Measurements from ENCODE around the gene ACAD9. TPM values are rescaled to one million over a fixed set of nuclear protein-coding genes. Genes with fewer than 3 reads are reported as not detected.

The ACAD9 gene
- polyA plus RNA-seq, 3 donors, result 21.9 to 27.7 (median 25.6) TPM

- H3K9me3 Mint-ChIP-seq, result peaks cover 0 to 2% (median 0%) of the 10 kb centered on the region in 7 donors
- Histone ChIP-seq H3K4me1 (ENCODE audit: control insufficient read depth in 1 of 2, insufficient read depth in 2 of 2, low read length in 2 of 2) (no peaks in the 10 kb centered on the region), H3K9me3 (replicated peaks in 1 of 2; ENCODE audit: control insufficient read depth in 1 of 2, insufficient read depth in 1 of 2, low read length in 2 of 2) (no peaks in the 10 kb centered on the region), H4K20me1 (ENCODE audit: insufficient read depth, low read length) (no peaks in the 10 kb centered on the region), H3K36me3 (replicated peaks in 1 of 2; ENCODE audit: control insufficient read depth in 1 of 2, insufficient read depth in 2 of 2, low read length in 2 of 2) (peaks cover 94 to 100% of the 10 kb centered on the region in 2 donors), H3K9ac (ENCODE audit: insufficient read depth, low read length, poor library complexity, severe bottlenecking) (no peak overlapping the region), H3K4me2 (replicated peaks; ENCODE audit: extremely low read depth, low read length, poor library complexity, severe bottlenecking) (no peak overlapping the region), H3K4me3 (replicated peaks in 1 of 3; ENCODE audit: low read depth in 2 of 3, low read length in 3 of 3) (no peak overlapping the region), H3K27me3 (ENCODE audit: control insufficient read depth in 2 of 2, insufficient read depth in 2 of 2, low read length in 2 of 2) (no peaks in the 10 kb centered on the region), H2AFZ (ENCODE audit: insufficient read depth, low read depth, low read length, poor library complexity, severe bottlenecking) (no peak overlapping the region), H3K79me2 (ENCODE audit: insufficient read depth, low read length) (no peaks in the 10 kb centered on the region), H3K27ac (ENCODE audit: low read depth in 1 of 2, low read length in 2 of 2) (no peak overlapping the region)
- no peak overlapping the region for H3K4me3 Mint-ChIP-seq
- H3K27ac Mint-ChIP-seq, result peak overlapping the region in 4 of 7 donors; percentile 0 to 62 (median 34)
- no peak for TF ChIP-seq CTCF (IDR thresholded peaks at IDR 0.05)
- no peaks in the 10 kb centered on the region for H3K4me1 Mint-ChIP-seq
- DNase-seq, result no peak
- intact Hi-C loops (cut with micrococcal nuclease), result no loop called here
- no peaks in the 10 kb centered on the region for H3K27me3 Mint-ChIP-seq (ENCODE audit: low read depth in 3 of 3)
- 87% methylated on average over 5 of the region's 7 CpGs for WGBS (ENCODE audit: insufficient coverage)
- peaks cover 89 to 98% of the 10 kb centered on the region in 2 donors for H3K36me3 Mint-ChIP-seq
These were observed 27.5 kb downstream of the ACAD9 start for GRCh38 chr3:128906804-128907525.

GRCh38 chr3:128907706-128908445, 28.5 kb downstream of the ACAD9 start:
- Histone ChIP-seq H3K9me3 (replicated peaks in 1 of 2; ENCODE audit: control insufficient read depth in 1 of 2, insufficient read depth in 1 of 2, low read length in 2 of 2) (no peaks in the 10 kb centered on the region), H3K4me3 (replicated peaks in 1 of 3; ENCODE audit: low read depth in 2 of 3, low read length in 3 of 3) (no peak overlapping the region), H3K36me3 (replicated peaks in 1 of 2; ENCODE audit: control insufficient read depth in 1 of 2, insufficient read depth in 2 of 2, low read length in 2 of 2) (peaks cover 94 to 100% of the 10 kb centered on the region in 2 donors), H3K79me2 (ENCODE audit: insufficient read depth, low read length) (no peaks in the 10 kb centered on the region), H3K27ac (ENCODE audit: low read depth in 1 of 2, low read length in 2 of 2) (no peak overlapping the region), H3K9ac (ENCODE audit: insufficient read depth, low read length, poor library complexity, severe bottlenecking) (no peak overlapping the region), H4K20me1 (ENCODE audit: insufficient read depth, low read length) (no peaks in the 10 kb centered on the region), H2AFZ (ENCODE audit: insufficient read depth, low read depth, low read length, poor library complexity, severe bottlenecking) (no peak overlapping the region), H3K4me1 (ENCODE audit: control insufficient read depth in 1 of 2, insufficient read depth in 2 of 2, low read length in 2 of 2) (no peaks in the 10 kb centered on the region), H3K4me2 (replicated peaks; ENCODE audit: extremely low read depth, low read length, poor library complexity, severe bottlenecking) (no peak overlapping the region), H3K27me3 (ENCODE audit: control insufficient read depth in 2 of 2, insufficient read depth in 2 of 2, low read length in 2 of 2) (no peaks in the 10 kb centered on the region)
- Mint-ChIP-seq H3K4me1 (no peaks in the 10 kb centered on the region), H3K27me3 (ENCODE audit: low read depth in 3 of 3) (no peaks in the 10 kb centered on the region), H3K9me3 (peaks cover 0 to 2% (median 0%) of the 10 kb centered on the region in 7 donors), H3K4me3 (no peak overlapping the region), H3K36me3 (peaks cover 89 to 98% of the 10 kb centered on the region in 2 donors), H3K27ac (peak overlapping the region in 1 of 7 donors; percentile 48)
- no peak for TF ChIP-seq CTCF (IDR thresholded peaks at IDR 0.05)
- intact Hi-C loops (cut with micrococcal nuclease), result no loop called here
- no peak for DNase-seq
- 98% methylated on average over 12 of the region's 15 CpGs for whole genome bisulfite sequencing (ENCODE audit: insufficient coverage)
